HepG2 (cell line): ENCODE data around the gene CDC14A.

Source experiments
- BCL6 ChIP-seq: IDR thresholded peaks from 2 replicates; pipeline ENCODE4 v1.6.1; 2016; ENCODE audit warnings: missing genetic modification reagents, missing compliant biosample characterization
- ESRRA ChIP-seq: sonication (generic); formaldehyde crosslinking; IDR thresholded peaks from 2 replicates; pipeline ENCODE4 v1.5.1; 2020; ENCODE audit warnings: mild to moderate bottlenecking, low read depth, missing genetic modification reagents
- GATA4 ChIP-seq: sonication (generic); IDR thresholded peaks from 2 replicates; pipeline ENCODE4 v1.6.1; 2016; ENCODE audit warnings: antibody characterized with exemption, low read depth, borderline replicate concordance
- PRPF4 ChIP-seq: fragments of 200-400 bp; formaldehyde crosslinking; IDR thresholded peaks from 2 replicates; pipeline ENCODE4 v1.6.1; 2016; ENCODE audit warnings: low read length, low read depth; ENCODE audit not compliant: poor library complexity, severe bottlenecking
- TEAD2 ChIP-seq: sonication (generic); formaldehyde crosslinking; IDR thresholded peaks from 2 replicates; pipeline ENCODE4 v1.9.0; 2021; ENCODE audit warnings: missing genetic modification reagents
- TF ChIP-seq, protein P1 (sequence below): sonication (generic); formaldehyde crosslinking; IDR thresholded peaks from 2 replicates; pipeline ENCODE4 v1.5.0; 2020; ENCODE audit warnings: mild to moderate bottlenecking, missing genetic modification reagents, moderate library complexity

DNA sequence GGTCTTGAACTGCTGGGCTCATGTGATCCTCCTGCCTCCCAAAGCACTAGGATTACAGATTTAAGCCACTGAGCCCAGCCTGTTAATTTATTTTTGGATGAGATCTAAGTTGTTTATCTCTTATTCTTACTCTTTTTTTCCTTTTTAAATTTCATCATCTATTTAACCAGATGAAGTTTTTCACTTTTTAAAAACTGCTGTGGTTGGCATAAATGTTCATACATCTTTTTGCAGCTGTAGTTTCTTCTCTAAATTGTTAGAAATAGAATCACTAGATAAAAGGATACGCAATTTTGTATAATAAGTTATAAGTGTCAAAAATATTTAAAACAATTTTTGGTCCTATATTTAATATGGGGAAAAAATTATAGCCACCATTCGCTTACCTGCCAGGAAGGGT is 105.4 kb downstream of the CDC14A start:
- no peak for TF ChIP-seq TEAD2 (CRISPR knock-in tag)
- TF ChIP-seq, protein P1, sequence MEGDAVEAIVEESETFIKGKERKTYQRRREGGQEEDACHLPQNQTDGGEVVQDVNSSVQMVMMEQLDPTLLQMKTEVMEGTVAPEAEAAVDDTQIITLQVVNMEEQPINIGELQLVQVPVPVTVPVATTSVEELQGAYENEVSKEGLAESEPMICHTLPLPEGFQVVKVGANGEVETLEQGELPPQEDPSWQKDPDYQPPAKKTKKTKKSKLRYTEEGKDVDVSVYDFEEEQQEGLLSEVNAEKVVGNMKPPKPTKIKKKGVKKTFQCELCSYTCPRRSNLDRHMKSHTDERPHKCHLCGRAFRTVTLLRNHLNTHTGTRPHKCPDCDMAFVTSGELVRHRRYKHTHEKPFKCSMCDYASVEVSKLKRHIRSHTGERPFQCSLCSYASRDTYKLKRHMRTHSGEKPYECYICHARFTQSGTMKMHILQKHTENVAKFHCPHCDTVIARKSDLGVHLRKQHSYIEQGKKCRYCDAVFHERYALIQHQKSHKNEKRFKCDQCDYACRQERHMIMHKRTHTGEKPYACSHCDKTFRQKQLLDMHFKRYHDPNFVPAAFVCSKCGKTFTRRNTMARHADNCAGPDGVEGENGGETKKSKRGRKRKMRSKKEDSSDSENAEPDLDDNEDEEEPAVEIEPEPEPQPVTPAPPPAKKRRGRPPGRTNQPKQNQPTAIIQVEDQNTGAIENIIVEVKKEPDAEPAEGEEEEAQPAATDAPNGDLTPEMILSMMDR (CRISPR knock-in tag): no peak
- no peak for TF ChIP-seq PRPF4
- TF ChIP-seq ESRRA: no peak
- no peak for TF ChIP-seq GATA4
- no peak for TF ChIP-seq BCL6
